GM23338 (cell line): ENCODE data around the gene COX4I1. TPM values are rescaled to one million over a fixed set of nuclear protein-coding genes. Genes with fewer than 3 reads are reported as not detected.

Source experiments
- ATAC-seq: fragments of 200-7000 bp; cut with Tn5 transposase; 3 replicates; pipeline ENCODE4 v1.9.1; 2020
- DNase-seq: peaks from one replicate; pipeline ENCODE4 v3.0.0-alpha.2; 2015; ENCODE audit warnings: low spot score
- H2AFZ ChIP-seq: fragments of 200-600 bp; sonication (generic); 2 replicates; pipeline ENCODE4 v1.8.0; 2016; ENCODE audit warnings: antibody characterized with exemption, mild to moderate bottlenecking, moderate library complexity
- H3F3A ChIP-seq: fragments of 200-600 bp; sonication (generic); replicated peaks from 2 replicates; pipeline ENCODE4 v1.8.0; 2017; ENCODE audit warnings: antibody characterized with exemption, mixed run types, low read depth
- H3K27ac ChIP-seq: fragments of 200-600 bp; sonication (generic); 2 replicates; pipeline ENCODE4 v1.6.1; 2016; ENCODE audit warnings: low read depth
- H3K27me3 ChIP-seq: fragments of 200-600 bp; sonication (generic); 2 replicates; pipeline ENCODE4 v1.8.0; 2016; ENCODE audit warnings: mild to moderate bottlenecking, mixed run types, moderate library complexity; ENCODE audit not compliant: insufficient read depth
- H3K36me3 ChIP-seq: fragments of 200-600 bp; sonication (generic); 2 replicates; pipeline ENCODE4 v1.8.0; 2016; ENCODE audit warnings: mild to moderate bottlenecking; ENCODE audit not compliant: insufficient read depth
- H3K4me1 ChIP-seq: fragments of 200-600 bp; sonication (generic); 2 replicates; pipeline ENCODE4 v1.8.0; 2016; ENCODE audit warnings: mild to moderate bottlenecking, moderate library complexity; ENCODE audit not compliant: insufficient read depth
- H3K4me2 ChIP-seq: fragments of 200-600 bp; sonication (generic); 2 replicates; pipeline ENCODE4 v1.7.1; 2017; ENCODE audit warnings: mixed run types
- H3K4me3 ChIP-seq: fragments of 200-600 bp; sonication (generic); 2 replicates; pipeline ENCODE4 v1.6.1; 2016; ENCODE audit warnings: mixed run types
- H3K79me2 ChIP-seq: fragments of 200-600 bp; sonication (generic); replicated peaks from 2 replicates; pipeline ENCODE4 v1.8.0; 2017; ENCODE audit warnings: mild to moderate bottlenecking; ENCODE audit not compliant: insufficient read depth
- H3K9me2 ChIP-seq: fragments of 200-600 bp; sonication (generic); 2 replicates; pipeline ENCODE4 v1.8.0; 2017; ENCODE audit not compliant: insufficient read depth
- H4K20me1 ChIP-seq: fragments of 200-600 bp; sonication (generic); replicated peaks from 2 replicates; pipeline ENCODE4 v1.8.0; 2017; ENCODE audit warnings: mild to moderate bottlenecking; ENCODE audit not compliant: insufficient read depth
- H3K27ac Mint-ChIP-seq: 2 replicates; pipeline ENCODE4 v1.8.0; 2020; ENCODE audit warnings: inconsistent platforms, mild to moderate bottlenecking, moderate library complexity, mixed read lengths
- H3K27me3 Mint-ChIP-seq: 3 replicates; pipeline ENCODE4 v1.8.0; 2022; ENCODE audit warnings: low read depth, mild to moderate bottlenecking, moderate library complexity, mixed read lengths, inconsistent platforms; ENCODE audit not compliant: insufficient read depth, poor library complexity
- H3K36me3 Mint-ChIP-seq: 3 replicates; pipeline ENCODE4 v1.8.0; 2021; ENCODE audit warnings: low read depth, mild to moderate bottlenecking, inconsistent platforms, moderate library complexity, mixed read lengths
- H3K4me1 Mint-ChIP-seq: 3 replicates; pipeline ENCODE4 v1.8.0; 2020; ENCODE audit warnings: mild to moderate bottlenecking, inconsistent platforms, mixed read lengths
- H3K4me3 Mint-ChIP-seq: 3 replicates; pipeline ENCODE4 v1.8.0; 2021; ENCODE audit warnings: moderate library complexity, mild to moderate bottlenecking, inconsistent platforms, mixed read lengths
- H3K9me3 Mint-ChIP-seq: 3 replicates; pipeline ENCODE4 v1.8.0; 2020; ENCODE audit warnings: moderate library complexity, mild to moderate bottlenecking, inconsistent platforms, mixed read lengths
- CREB1 ChIP-seq: fragments of 250-450 bp; sonication (Bioruptor Pico); IDR thresholded peaks from 2 replicates; pipeline ENCODE4 v1.5.0; 2020; ENCODE audit warnings: low read depth, mild to moderate bottlenecking, moderate library complexity
- CTCF ChIP-seq, 2 experiments: fragments of 200-600 bp in 1 of 2; sonication (generic) in 1 of 2; conservative IDR thresholded peaks; 2 replicates each; pipeline versions ENCODE4 v1.5.1 to v1.6.1; 2016 to 2017; ENCODE audit warnings: antibody characterized with exemption in 2 of 2, low read depth in 2 of 2, mild to moderate bottlenecking in 2 of 2, moderate library complexity in 1 of 2
- ETS1 ChIP-seq: IDR thresholded peaks from 2 replicates; pipeline ENCODE4 v1.6.1; 2016; ENCODE audit warnings: antibody characterized with exemption
- EZH2 ChIP-seq: fragments of 200-600 bp; sonication (generic); IDR thresholded peaks from one replicate; pipeline ENCODE4 v1.8.0; 2017; ENCODE audit warnings: antibody characterized with exemption, mild to moderate bottlenecking, low read depth; ENCODE audit not compliant: unreplicated experiment
- POLR2AphosphoS5 ChIP-seq: IDR thresholded peaks from 2 replicates; pipeline ENCODE4 v1.6.1; 2016; ENCODE audit warnings: antibody characterized with exemption, low read depth
- STAT1 ChIP-seq: IDR thresholded peaks from one replicate; pipeline ENCODE4 v1.6.1; 2016; ENCODE audit warnings: antibody characterized with exemption; ENCODE audit not compliant: unreplicated experiment
- ZNF114 ChIP-seq: fragments of 250-450 bp; sonication (Bioruptor Pico); IDR thresholded peaks from 2 replicates; pipeline ENCODE4 v1.5.0; 2020; ENCODE audit warnings: mild to moderate bottlenecking, moderate library complexity
- ZNF462 ChIP-seq: fragments of 250-450 bp; sonication (Bioruptor Pico); IDR thresholded peaks from 2 replicates; pipeline ENCODE4 v1.5.0; 2020; ENCODE audit warnings: mild to moderate bottlenecking, moderate library complexity
- polyA plus RNA-seq: library from polyadenylated mRNA; unstranded; fragments of >200 nt; fragmentation: Nextera tagmentation; extraction: Ambion mirVana; gene quantifications from 2 replicates; pipeline ENCODE4 v1.2.1, GENCODE V29; 2016
- total RNA-seq: library from RNA; depleted of rRNA; stranded (reverse); fragments of >200 nt; shearing (Covaris generic); gene quantifications from 2 replicates; pipeline ENCODE4 v1.2.3, GENCODE V29; 2014

COX4I1 gene
- total and polyA plus RNA-seq, 2 experiments from 2014 or later, result 329 to 1,008 TPM

- TF ChIP-seq CTCF (conservative IDR thresholded peaks at IDR 0.05; ENCODE audit: low read depth in 2 of 2), result no peak
Observed at GRCh38 chr16:85849388-85849787, 49.9 kb downstream of the COX4I1 start (continued).

GRCh38 chr16:85850344-85850880 lies 50.9 kb downstream of the COX4I1 start:
- no peaks in the 10 kb centered on the region for H4K20me1 ChIP-seq
- Mint-ChIP-seq H3K27ac (no peak overlapping the region), H3K9me3 (no peaks in the 10 kb centered on the region; the same call in 2 of the 3 replicates), H3K36me3 (no peaks in the 10 kb centered on the region), H3K4me3 (no peak overlapping the region), H3K27me3 (peaks cover 2% of the 10 kb centered on the region), H3K4me1 (peaks cover 8% of the 10 kb centered on the region)
- no peaks in the 10 kb centered on the region for H3K9me2 ChIP-seq
- TF ChIP-seq POLR2AphosphoS5 (no peak), ZNF462 (CRISPR knock-in tag) (no peak), CREB1 (CRISPR knock-in tag) (no peak), ETS1 (no peak), STAT1 (no peak), ZNF114 (CRISPR knock-in tag) (no peak), EZH2 (no peak)
- no peak for DNase-seq
- H3K27me3 ChIP-seq, result no peaks in the 10 kb centered on the region
- H3K36me3 ChIP-seq, result no peaks in the 10 kb centered on the region
- no peak overlapping the region for H2AFZ ChIP-seq
- H3K4me1 ChIP-seq, result no peaks in the 10 kb centered on the region
- H3K4me2 ChIP-seq, result no peak overlapping the region
- no peak for ATAC-seq
- no peaks in the 10 kb centered on the region for H3F3A ChIP-seq
- no peak overlapping the region for H3K4me3 ChIP-seq
- no peaks in the 10 kb centered on the region for H3K79me2 ChIP-seq
- no peak overlapping the region for H3K27ac ChIP-seq
